SU-DHL-6 (cell line): Measurements from ENCODE around the gene NTF4.
"Not testable (repeated sequence)": the region's sequence is repeated elsewhere in the genome, so short reads cannot be mapped to it uniquely, and the experiment has no call there.

Experiments
- EZH2phosphoT487 ChIP-seq: fragments of 200-600 bp; sonication (generic), shearing (Covaris generic); conservative IDR thresholded peaks from 2 replicates; pipeline ENCODE4 v1.6.1; 2018; ENCODE audit warnings: mild to moderate bottlenecking, antibody characterized with exemption, low read length, moderate library complexity, mixed read lengths
- TF ChIP-seq, protein P1 (sequence below): fragments of 200-600 bp; sonication (generic); IDR thresholded peaks from one replicate; pipeline ENCODE4 v1.5.1; 2017; ENCODE audit warnings: antibody characterized with exemption, mild to moderate bottlenecking, low read length, moderate library complexity; ENCODE audit not compliant: insufficient read depth, poor library complexity, severe bottlenecking

DNA sequence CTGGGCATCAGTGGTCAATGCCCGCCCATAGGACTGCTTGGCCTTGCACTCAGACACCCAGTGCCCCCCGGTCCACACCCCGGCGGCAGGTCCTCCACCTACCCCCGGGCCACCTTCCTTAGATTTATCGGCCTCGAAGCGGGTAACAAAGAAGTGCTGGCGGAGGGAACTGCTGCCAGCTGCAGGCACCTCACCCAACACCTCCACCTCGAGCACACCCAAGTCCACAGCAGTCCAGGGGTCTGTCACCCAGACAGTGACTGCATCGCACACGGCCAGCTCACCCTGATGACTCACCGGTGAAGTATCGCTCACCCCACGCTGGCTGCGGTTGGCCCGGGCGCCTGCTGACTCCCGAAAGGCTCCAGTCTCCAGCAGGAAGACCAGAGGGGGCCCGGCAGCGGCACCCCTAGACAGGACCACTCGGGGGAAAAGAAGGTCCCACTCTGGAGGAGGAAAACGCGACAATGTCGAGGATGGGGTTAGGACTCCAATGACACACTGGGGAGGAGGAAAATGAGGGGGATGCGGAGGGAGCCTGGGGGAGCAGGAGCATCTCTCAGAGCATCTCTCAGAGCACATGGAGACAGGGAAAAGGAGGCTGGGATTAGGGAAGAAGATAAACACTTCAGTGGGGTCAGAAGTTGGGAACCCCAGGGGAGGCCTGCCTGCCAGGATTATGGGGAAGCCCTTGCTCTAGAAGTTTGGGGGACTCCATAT, 25.9 kb downstream of the NTF4 start:
- TF ChIP-seq, protein P1, sequence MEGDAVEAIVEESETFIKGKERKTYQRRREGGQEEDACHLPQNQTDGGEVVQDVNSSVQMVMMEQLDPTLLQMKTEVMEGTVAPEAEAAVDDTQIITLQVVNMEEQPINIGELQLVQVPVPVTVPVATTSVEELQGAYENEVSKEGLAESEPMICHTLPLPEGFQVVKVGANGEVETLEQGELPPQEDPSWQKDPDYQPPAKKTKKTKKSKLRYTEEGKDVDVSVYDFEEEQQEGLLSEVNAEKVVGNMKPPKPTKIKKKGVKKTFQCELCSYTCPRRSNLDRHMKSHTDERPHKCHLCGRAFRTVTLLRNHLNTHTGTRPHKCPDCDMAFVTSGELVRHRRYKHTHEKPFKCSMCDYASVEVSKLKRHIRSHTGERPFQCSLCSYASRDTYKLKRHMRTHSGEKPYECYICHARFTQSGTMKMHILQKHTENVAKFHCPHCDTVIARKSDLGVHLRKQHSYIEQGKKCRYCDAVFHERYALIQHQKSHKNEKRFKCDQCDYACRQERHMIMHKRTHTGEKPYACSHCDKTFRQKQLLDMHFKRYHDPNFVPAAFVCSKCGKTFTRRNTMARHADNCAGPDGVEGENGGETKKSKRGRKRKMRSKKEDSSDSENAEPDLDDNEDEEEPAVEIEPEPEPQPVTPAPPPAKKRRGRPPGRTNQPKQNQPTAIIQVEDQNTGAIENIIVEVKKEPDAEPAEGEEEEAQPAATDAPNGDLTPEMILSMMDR, result not testable (repeated sequence)
- TF ChIP-seq EZH2phosphoT487, result not testable (repeated sequence)
